Transverse colon (tissue), 4 donors: ENCODE data around the gene GNG12.

Experiments used
- CTCF ChIP-seq, 5 experiments: fragments of 200-600 bp in 3 of 5; fragments of 450-650 bp in 2 of 5; sonication (generic) in 3 of 5; IDR thresholded peaks; 1 replicate in 2 of 5; 2 replicates in 3 of 5; pipeline ENCODE4 v1.5.1; 2016 to 2017; ENCODE audit warnings: antibody characterized with exemption in 5 of 5, inconsistent platforms in 3 of 5, mild to moderate bottlenecking in 2 of 5, moderate library complexity in 1 of 5
- POLR2AphosphoS5 ChIP-seq, 3 donors: sonication (generic); formaldehyde crosslinking; IDR thresholded peaks; one replicate each; pipeline ENCODE4 v1.6.1; 2016; ENCODE audit warnings: antibody characterized with exemption in 3 of 3

- TF ChIP-seq POLR2AphosphoS5 (IDR thresholded peaks at IDR 0.05): no peak
- no peak for TF ChIP-seq CTCF (IDR thresholded peaks at IDR 0.05)
Measured at GRCh38 chr1:67734323-67734690, 99.0 kb downstream of the GNG12 start.
